Kidney capillary endothelial cell (primary cell): ENCODE measurements around the gene ZNF610.

Experiments
- DNase-seq: peaks from one replicate; pipeline ENCODE4 v3.0.0-alpha.2; 2018; ENCODE audit warnings: low spot score

The ZNF610 gene

GRCh38 chr19:52398081-52398441 lies 62.0 kb downstream of the ZNF610 start:
- no peak for DNase-seq

- no peak for DNase-seq
Measured at GRCh38 chr19:52410276-52410675, 74.2 kb downstream of the ZNF610 start.

GRCh38 chr19:52415711-52416110 lies 79.7 kb downstream of the ZNF610 start:
- no peak for DNase-seq
